ENCODE measurements around the gene LRMDA.

The LRMDA gene

GRCh38 chr10:75688506-75689300 is 257.3 kb downstream of the LRMDA start:
- in situ Hi-C loops (cut with HindIII; ENCODE audit: low sequenced_read_pairs), result no loop called here

GRCh38 chr10:75693489-75693888 is 262.1 kb downstream of the LRMDA start:
- in situ Hi-C loops (cut with HindIII; ENCODE audit: low sequenced_read_pairs), result no loop called here

- in situ Hi-C loops (cut with HindIII; ENCODE audit: low sequenced_read_pairs), result no loop called here
Observed at GRCh38 chr10:75694269-75694668, 262.8 kb downstream of the LRMDA start.

- in situ Hi-C loops (cut with HindIII; ENCODE audit: low sequenced_read_pairs), result no loop called here
Observed at GRCh38 chr10:75694790-75695189, 263.4 kb downstream of the LRMDA start.

- in situ Hi-C loops (cut with HindIII; ENCODE audit: low sequenced_read_pairs), result no loop called here
Observed at GRCh38 chr10:75695994-75696393, 264.6 kb downstream of the LRMDA start.

- in situ Hi-C loops (cut with HindIII; ENCODE audit: low sequenced_read_pairs), result no loop called here
Observed at GRCh38 chr10:75696536-75696935, 265.1 kb downstream of the LRMDA start.

GRCh38 chr10:75703191-75703854 is 271.9 kb downstream of the LRMDA start:
- in situ Hi-C loops (cut with HindIII; ENCODE audit: low sequenced_read_pairs), result no loop called here

GRCh38 chr10:75705426-75705825 is 274.0 kb downstream of the LRMDA start:
- in situ Hi-C loops (cut with HindIII; ENCODE audit: low sequenced_read_pairs), result no loop called here

- in situ Hi-C loops (cut with HindIII; ENCODE audit: low sequenced_read_pairs), result no loop called here
Observed at GRCh38 chr10:75707080-75707840, 275.8 kb downstream of the LRMDA start.

GRCh38 chr10:75708060-75708459 is 276.6 kb downstream of the LRMDA start:
- in situ Hi-C loops (cut with HindIII; ENCODE audit: low sequenced_read_pairs), result no loop called here

GRCh38 chr10:75709245-75709644 is 277.8 kb downstream of the LRMDA start:
- in situ Hi-C loops (cut with HindIII; ENCODE audit: low sequenced_read_pairs), result no loop called here

GRCh38 chr10:75709811-75710210 is 278.4 kb downstream of the LRMDA start:
- in situ Hi-C loops (cut with HindIII; ENCODE audit: low sequenced_read_pairs), result no loop called here

- in situ Hi-C loops (cut with HindIII; ENCODE audit: low sequenced_read_pairs), result no loop called here
Observed at GRCh38 chr10:75712242-75712880, 280.9 kb downstream of the LRMDA start.

GRCh38 chr10:75716506-75716905 is 285.1 kb downstream of the LRMDA start:
- in situ Hi-C loops (cut with HindIII; ENCODE audit: low sequenced_read_pairs), result no loop called here

GRCh38 chr10:75717126-75717916 is 285.9 kb downstream of the LRMDA start:
- in situ Hi-C loops (cut with HindIII; ENCODE audit: low sequenced_read_pairs), result no loop called here

GRCh38 chr10:75718991-75719390 is 287.6 kb downstream of the LRMDA start:
- in situ Hi-C loops (cut with HindIII; ENCODE audit: low sequenced_read_pairs), result no loop called here

- in situ Hi-C loops (cut with HindIII; ENCODE audit: low sequenced_read_pairs), result no loop called here
Observed at GRCh38 chr10:75720157-75720556, 288.7 kb downstream of the LRMDA start.

- in situ Hi-C loops (cut with HindIII; ENCODE audit: low sequenced_read_pairs), result no loop called here
Observed at GRCh38 chr10:75722020-75722419, 290.6 kb downstream of the LRMDA start.

- in situ Hi-C loops (cut with HindIII; ENCODE audit: low sequenced_read_pairs), result no loop called here
Observed at GRCh38 chr10:75722609-75723008, 291.2 kb downstream of the LRMDA start.

- in situ Hi-C loops (cut with HindIII; ENCODE audit: low sequenced_read_pairs), result no loop called here
Observed at GRCh38 chr10:75723319-75723980, 292.0 kb downstream of the LRMDA start.
